GM13977 (cell line): ENCODE results near the gene HOXA13.
A peak's percentile ranks its signal among the peaks of the same experiment; 100 is the strongest.

ENCODE experiments used
- DNase-seq: peaks from one replicate; pipeline ENCODE4 v3.0.0; 2012; ENCODE audit warnings: low spot score
- in situ Hi-C: fragments of 300-500 bp; cut with MboI; formaldehyde crosslinking; loops from one replicate; pipeline ENCODE4 v1.12.0; 2022; ENCODE audit warnings: low sequenced_read_pairs, low pct_unique_long_range_greater_than_20kb, mixed read lengths, inconsistent platforms; ENCODE audit not compliant: unreplicated experiment
- TF ChIP-seq, protein P1 (sequence below): IDR thresholded peaks from 2 replicates; pipeline ENCODE4 v1.5.1; 2012; ENCODE audit warnings: mild to moderate bottlenecking, control low read depth; ENCODE audit not compliant: insufficient read depth; ENCODE audit errors: extremely low read depth, missing control alignments

Gene HOXA13

DNA sequence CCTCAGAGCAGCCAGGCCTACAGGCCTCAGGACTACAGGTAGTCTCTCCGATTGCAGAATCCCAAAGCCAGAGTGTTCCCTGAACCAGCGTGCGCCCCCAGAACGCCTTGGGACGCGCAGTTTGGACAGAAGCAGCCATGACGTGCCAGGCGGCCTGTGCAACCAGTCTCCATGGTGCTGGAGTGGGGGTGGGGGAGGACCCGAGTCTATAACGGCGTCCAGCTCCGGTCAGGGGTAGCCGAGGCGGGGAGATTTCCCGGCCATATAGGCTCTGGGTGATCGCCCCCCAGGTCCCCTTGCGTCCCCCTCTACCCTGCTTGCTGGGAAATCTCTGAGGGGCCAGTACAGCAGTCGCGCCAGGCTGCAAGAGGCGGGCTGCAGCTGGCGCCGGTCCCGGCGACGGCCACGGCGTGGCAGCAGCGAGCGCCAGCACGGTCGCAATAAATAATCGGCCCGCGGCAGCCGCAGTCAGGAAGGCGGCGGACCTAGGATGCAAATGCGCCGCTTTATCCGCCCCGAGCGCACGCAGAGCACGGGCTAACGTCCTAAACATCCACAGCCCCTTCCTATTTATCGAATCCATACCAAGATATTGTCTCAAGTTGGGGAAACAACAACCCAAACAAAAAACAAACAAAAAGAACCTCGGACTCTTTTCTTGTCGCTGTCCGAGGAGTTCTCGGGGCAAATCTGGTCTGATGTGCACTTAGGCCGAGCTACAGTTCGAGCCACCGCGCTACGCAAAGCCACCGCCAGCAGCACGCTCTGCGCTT, 49.1 kb downstream of the HOXA13 start:
- TF ChIP-seq, protein P1, sequence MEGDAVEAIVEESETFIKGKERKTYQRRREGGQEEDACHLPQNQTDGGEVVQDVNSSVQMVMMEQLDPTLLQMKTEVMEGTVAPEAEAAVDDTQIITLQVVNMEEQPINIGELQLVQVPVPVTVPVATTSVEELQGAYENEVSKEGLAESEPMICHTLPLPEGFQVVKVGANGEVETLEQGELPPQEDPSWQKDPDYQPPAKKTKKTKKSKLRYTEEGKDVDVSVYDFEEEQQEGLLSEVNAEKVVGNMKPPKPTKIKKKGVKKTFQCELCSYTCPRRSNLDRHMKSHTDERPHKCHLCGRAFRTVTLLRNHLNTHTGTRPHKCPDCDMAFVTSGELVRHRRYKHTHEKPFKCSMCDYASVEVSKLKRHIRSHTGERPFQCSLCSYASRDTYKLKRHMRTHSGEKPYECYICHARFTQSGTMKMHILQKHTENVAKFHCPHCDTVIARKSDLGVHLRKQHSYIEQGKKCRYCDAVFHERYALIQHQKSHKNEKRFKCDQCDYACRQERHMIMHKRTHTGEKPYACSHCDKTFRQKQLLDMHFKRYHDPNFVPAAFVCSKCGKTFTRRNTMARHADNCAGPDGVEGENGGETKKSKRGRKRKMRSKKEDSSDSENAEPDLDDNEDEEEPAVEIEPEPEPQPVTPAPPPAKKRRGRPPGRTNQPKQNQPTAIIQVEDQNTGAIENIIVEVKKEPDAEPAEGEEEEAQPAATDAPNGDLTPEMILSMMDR, result peak; percentile 93
- in situ Hi-C loops, result loop anchor here (10.0 to 25.0 kb wide), 2 partner anchors 94 to 788 kb away; partner anchors contain the start of gene EVX1
- DNase-seq, result peak; percentile 93

DNA sequence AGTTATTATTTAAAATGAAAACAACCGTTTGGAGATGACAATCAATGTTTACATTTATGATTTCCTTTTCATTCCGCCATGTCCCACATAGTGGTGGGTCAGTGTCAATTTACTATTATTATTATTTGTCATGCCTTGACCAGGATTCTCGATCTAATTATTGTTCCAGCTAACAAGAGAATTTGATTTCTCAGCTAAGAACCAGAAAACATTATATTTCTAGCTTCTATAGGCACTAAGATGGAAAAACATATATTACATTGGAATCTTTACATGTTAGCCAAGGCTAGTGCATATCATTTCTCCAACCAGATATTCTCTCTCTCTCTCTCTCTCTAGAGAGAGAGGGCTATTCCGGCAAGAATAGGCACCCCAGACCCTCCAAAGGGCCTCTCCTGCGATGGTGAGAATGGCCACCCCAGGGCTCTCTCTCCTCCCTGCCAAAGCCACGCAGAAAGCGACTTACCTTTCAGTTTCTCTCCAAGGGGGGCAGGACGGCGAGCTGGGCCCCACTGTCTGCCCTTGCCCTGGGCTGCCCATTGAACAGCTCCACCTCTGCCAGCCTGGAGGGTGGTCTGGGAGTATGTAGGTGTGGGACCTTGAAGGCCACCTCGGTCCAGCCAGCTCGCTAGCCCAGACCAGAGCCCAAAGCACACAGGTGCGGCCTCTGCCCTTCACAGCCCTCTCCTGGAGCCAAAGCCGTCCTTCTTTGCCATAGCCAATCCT, 49.9 kb downstream of the HOXA13 start:
- TF ChIP-seq, protein P1, result no peak
- in situ Hi-C loops, result loop anchor here (10.0 to 25.0 kb wide), 2 partner anchors 95 to 788 kb away; partner anchors contain the start of gene EVX1
- no peak for DNase-seq

DNA sequence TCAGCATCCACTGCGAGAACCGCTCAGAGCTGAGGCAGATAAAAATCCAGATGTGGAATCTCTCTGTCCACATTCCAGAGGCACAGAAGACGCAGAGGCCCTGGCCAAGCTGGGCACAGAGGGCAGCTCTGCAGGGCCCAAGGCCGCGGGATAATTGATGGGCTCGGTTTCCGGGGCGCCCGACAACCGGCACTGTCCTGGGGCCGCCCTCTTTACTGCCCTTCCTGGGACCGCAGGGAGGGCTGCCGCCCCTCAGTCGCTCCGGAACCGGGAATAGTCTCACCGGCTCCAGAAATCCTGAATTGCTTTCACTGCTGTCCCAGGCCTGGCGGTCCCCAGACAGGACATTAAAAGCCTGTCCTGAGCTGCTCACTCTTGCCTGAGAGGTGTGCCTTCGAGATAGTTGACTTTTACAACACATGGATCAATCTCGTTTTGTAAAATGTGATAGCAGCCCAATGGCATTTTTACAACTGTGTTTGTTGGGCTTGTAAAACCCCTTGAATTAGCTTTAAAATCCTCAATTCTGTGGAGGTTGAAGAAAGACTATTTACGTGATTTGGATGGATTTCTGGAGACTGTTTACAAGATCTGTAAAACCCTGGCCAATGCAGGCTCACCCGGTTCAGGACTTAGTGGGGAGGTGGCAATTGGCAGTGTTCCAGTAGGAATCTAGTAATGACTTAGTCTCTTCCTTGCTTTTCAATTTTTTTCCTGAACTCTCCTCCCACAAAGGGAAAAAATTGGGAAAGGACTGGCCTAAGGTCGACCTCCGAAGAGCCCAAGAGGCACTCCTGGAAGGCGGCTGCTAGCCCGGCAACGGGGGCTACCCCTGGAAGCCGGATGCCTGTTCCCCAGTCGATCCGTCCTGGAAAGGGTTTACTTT, 50.9 kb downstream of the HOXA13 start:
- TF ChIP-seq, protein P1, result no peak
- in situ Hi-C loops, result no loop called here
- DNase-seq, result no peak

DNA sequence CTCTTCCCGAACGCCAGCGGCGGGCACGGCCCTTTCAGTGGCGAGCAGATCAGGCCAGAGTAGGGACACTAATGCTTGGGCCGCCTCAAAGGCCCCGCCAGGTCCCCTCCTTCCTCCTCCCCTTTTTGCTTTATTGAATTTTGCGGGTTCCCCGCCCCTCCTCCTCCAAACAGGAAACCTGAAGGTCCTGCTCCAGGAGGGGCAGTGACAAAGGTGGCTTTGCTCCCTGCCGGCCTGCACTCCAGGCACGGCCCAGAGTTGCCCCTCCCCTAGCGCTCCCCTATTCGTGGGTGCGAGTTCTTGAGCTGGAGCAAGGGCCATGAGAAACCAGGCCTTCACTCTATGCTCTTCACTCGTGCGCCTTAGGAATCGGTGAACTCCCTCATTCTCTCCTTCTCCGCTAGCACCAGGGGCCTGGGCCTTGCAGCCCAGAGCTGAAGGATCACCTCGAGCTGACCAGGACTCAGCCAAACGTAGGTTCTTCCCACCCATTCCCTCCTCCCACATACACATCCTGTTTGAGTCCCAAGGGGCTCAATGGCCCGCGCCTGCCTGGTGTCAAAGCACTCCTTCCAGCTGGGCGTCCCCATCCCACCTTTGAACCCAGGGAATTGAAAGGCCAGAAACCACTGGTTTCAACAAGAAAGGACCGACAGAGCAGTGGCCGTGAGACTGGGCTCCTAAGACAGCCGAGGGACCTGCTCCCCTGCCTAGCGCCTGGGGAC, 51.7 kb downstream of the HOXA13 start:
- no peak for DNase-seq
- TF ChIP-seq, protein P1, result no peak
- in situ Hi-C loops, result no loop called here

DNA sequence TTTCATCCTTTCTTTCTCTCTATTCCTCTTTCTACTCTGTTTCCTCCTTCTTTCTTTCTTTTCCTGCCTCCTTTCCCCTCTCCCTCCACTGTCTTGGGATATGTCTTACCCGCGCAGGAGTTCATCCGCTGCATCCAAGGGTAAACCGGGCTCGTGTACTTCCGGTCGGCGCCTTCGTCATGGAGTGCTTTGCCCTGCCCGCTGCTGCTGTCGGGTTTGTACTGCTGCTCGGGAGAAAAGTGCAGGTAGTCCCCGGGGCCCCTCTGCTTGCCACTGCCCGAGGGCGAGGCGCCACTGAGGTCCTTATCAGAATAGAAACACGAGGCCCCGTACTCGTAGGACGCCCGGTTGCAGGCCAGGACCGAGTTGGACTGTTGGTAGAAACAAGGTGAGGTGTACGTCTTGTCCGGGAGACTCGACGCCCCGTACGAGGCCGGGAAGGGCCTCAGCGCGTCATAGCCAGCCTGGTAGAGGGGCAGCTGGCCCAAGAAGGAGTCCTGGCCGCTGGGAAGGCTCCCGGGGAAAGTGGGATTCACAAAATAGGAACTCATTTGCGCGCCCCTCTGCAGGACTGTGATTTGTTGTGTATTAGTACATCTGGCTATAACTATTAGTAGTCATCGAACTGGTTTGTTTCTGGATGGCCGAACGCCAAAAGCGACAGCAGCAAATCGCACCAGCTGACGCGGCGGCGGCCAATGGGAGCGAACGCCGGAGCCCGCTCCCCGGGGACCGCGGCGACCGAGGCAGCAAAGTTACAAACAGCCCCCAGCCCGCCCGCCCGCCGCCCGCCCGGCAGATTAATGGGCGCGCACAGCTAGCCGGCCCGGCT, 52.5 kb downstream of the HOXA13 start, which contains the start of gene HOXA6:
TSS of gene HOXA6 (minus strand) at position 576 of the 832 bp plus-strand sequence. CDS start at position 551, 25 bp downstream.
- in situ Hi-C loops, result no loop called here
- TF ChIP-seq, protein P1, result no peak
- DNase-seq, result no peak
